Mammary epithelial cell (primary cell): ENCODE data around the gene PPP2R5D.

Experiments used
- EZH2 ChIP-seq: IDR thresholded peaks from 2 replicates; pipeline ENCODE4 v1.6.1; 2012; ENCODE audit warnings: low read length, inconsistent platforms, borderline replicate concordance
- TF ChIP-seq, protein P1 (sequence below), 2 donors: IDR thresholded peaks in 1 of 2; conservative IDR thresholded peaks in 1 of 2; 2 replicates each; pipeline ENCODE4 v1.5.1; 2011 to 2012; ENCODE audit warnings: inconsistent platforms in 2 of 2, low read length in 2 of 2, mild to moderate bottlenecking in 2 of 2, control low read depth in 1 of 2, low read depth in 1 of 2; ENCODE audit not compliant: insufficient read depth in 1 of 2; ENCODE audit errors: extremely low read depth in 1 of 2

DNA sequence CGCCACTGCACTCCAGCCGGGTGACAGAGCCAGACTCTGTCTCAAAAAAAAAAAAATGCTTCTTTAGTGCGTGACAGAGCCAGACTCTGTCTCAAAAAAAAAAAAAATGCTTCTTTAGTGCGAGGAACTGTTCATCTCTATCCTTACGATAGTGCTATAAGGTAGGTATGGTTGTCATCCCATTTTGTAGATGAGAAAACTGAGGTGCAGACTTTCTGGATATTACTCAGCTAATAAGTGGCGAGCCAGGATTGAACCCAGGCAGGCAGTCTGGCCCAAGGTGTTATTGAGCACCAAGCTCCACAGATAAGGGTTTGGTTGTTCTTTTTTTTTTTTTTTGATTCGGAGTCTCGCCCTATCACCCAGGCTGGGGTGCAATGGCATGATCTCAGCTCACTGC lies 17.5 kb downstream of the PPP2R5D start:
- TF ChIP-seq, protein P1, sequence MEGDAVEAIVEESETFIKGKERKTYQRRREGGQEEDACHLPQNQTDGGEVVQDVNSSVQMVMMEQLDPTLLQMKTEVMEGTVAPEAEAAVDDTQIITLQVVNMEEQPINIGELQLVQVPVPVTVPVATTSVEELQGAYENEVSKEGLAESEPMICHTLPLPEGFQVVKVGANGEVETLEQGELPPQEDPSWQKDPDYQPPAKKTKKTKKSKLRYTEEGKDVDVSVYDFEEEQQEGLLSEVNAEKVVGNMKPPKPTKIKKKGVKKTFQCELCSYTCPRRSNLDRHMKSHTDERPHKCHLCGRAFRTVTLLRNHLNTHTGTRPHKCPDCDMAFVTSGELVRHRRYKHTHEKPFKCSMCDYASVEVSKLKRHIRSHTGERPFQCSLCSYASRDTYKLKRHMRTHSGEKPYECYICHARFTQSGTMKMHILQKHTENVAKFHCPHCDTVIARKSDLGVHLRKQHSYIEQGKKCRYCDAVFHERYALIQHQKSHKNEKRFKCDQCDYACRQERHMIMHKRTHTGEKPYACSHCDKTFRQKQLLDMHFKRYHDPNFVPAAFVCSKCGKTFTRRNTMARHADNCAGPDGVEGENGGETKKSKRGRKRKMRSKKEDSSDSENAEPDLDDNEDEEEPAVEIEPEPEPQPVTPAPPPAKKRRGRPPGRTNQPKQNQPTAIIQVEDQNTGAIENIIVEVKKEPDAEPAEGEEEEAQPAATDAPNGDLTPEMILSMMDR (conservative IDR thresholded peaks at IDR 0.05 in 1 of 2, IDR thresholded peaks at IDR 0.05 in 1 of 2; ENCODE audit: extremely low read depth in 1 of 2, insufficient read depth in 1 of 2, low read depth in 1 of 2, low read length in 2 of 2), result no peak
- no peak for TF ChIP-seq EZH2
